ENCODE data around the gene PITPNB.
A peak's percentile ranks its signal among the peaks of the same experiment; 100 is the strongest.

Gene PITPNB

GRCh38 chr22:27919222-27919941 is at the start of gene PITPNB:
Gene PITPNB, minus strand, starts transcription at chr22:27919256. Its CDS starts 65 bp downstream, at chr22:27919191.
- Histone ChIP-seq H3K4me2 (peak within 1 kb of the TSS; percentile 89), H3K4me3 (IDR thresholded peaks at IDR 0.05; ENCODE audit: insufficient read depth, low read depth, low read length) (peak within 1 kb of the TSS; percentile 58), H3K4me1 (ENCODE audit: low read depth, poor library complexity, severe bottlenecking) (peaks cover 52% of the 10 kb centered on the region), H2AFZ (ENCODE audit: low read depth) (peak within 1 kb of the TSS; percentile 74), H3K27me3 (ENCODE audit: insufficient read depth, low read depth) (no peaks in the 10 kb centered on the region), H3K79me2 (ENCODE audit: insufficient read depth, low read depth) (peaks cover 68% of the 10 kb centered on the region), H3K36me3 (ENCODE audit: insufficient read depth) (no peaks in the 10 kb centered on the region), H4K20me1 (ENCODE audit: insufficient read depth) (peaks cover 33% of the 10 kb centered on the region), H3K27ac (peak within 1 kb of the TSS; percentile 64), H3K9ac (peak within 1 kb of the TSS; percentile 89)
- TF ChIP-seq CTCF (conservative IDR thresholded peaks at IDR 0.05; ENCODE audit: low read depth, low read length), result no peak

- Histone ChIP-seq H3K4me3 (IDR thresholded peaks at IDR 0.05; ENCODE audit: insufficient read depth, low read depth, low read length) (no peak overlapping the region), H3K27ac (no peak overlapping the region), H3K9ac (no peak overlapping the region), H3K27me3 (ENCODE audit: insufficient read depth, low read depth) (no peaks in the 10 kb centered on the region), H3K36me3 (ENCODE audit: insufficient read depth) (no peaks in the 10 kb centered on the region), H3K79me2 (ENCODE audit: insufficient read depth, low read depth) (no peaks in the 10 kb centered on the region), H4K20me1 (ENCODE audit: insufficient read depth) (no peaks in the 10 kb centered on the region), H3K4me1 (ENCODE audit: low read depth, poor library complexity, severe bottlenecking) (no peaks in the 10 kb centered on the region), H3K4me2 (no peak overlapping the region), H2AFZ (ENCODE audit: low read depth) (no peak overlapping the region)
- TF ChIP-seq CTCF (conservative IDR thresholded peaks at IDR 0.05; ENCODE audit: low read depth, low read length), result no peak
Measured at GRCh38 chr22:27966168-27967064, 47.4 kb upstream of the PITPNB start.

GRCh38 chr22:27962268-27963044 is 43.4 kb upstream of the PITPNB start:
- H3K79me2 ChIP-seq (ENCODE audit: insufficient read depth, low read depth), result no peaks in the 10 kb centered on the region
- no peak overlapping the region for H3K27ac ChIP-seq
- no peak for TF ChIP-seq CTCF (conservative IDR thresholded peaks at IDR 0.05; ENCODE audit: low read depth, low read length)
- H3K4me3 ChIP-seq (IDR thresholded peaks at IDR 0.05; ENCODE audit: insufficient read depth, low read depth, low read length), result no peak overlapping the region
- H3K4me1 ChIP-seq (ENCODE audit: low read depth, poor library complexity, severe bottlenecking), result no peaks in the 10 kb centered on the region
- no peaks in the 10 kb centered on the region for H3K27me3 ChIP-seq (ENCODE audit: insufficient read depth, low read depth)
- H3K36me3 ChIP-seq (ENCODE audit: insufficient read depth), result no peaks in the 10 kb centered on the region
- H2AFZ ChIP-seq (ENCODE audit: low read depth), result no peak overlapping the region
- no peaks in the 10 kb centered on the region for H4K20me1 ChIP-seq (ENCODE audit: insufficient read depth)
- no peak overlapping the region for H3K9ac ChIP-seq
- no peak overlapping the region for H3K4me2 ChIP-seq

GRCh38 chr22:27961680-27962079 is 42.6 kb upstream of the PITPNB start:
- no peak overlapping the region for H3K9ac ChIP-seq
- no peak for TF ChIP-seq CTCF (conservative IDR thresholded peaks at IDR 0.05; ENCODE audit: low read depth, low read length)
- H4K20me1 ChIP-seq (ENCODE audit: insufficient read depth), result no peaks in the 10 kb centered on the region
- H3K4me2 ChIP-seq, result no peak overlapping the region
- no peak overlapping the region for H2AFZ ChIP-seq (ENCODE audit: low read depth)
- no peaks in the 10 kb centered on the region for H3K36me3 ChIP-seq (ENCODE audit: insufficient read depth)
- H3K4me1 ChIP-seq (ENCODE audit: low read depth, poor library complexity, severe bottlenecking), result no peaks in the 10 kb centered on the region
- H3K4me3 ChIP-seq (IDR thresholded peaks at IDR 0.05; ENCODE audit: insufficient read depth, low read depth, low read length), result no peak overlapping the region
- H3K27ac ChIP-seq, result no peak overlapping the region
- H3K27me3 ChIP-seq (ENCODE audit: insufficient read depth, low read depth), result no peaks in the 10 kb centered on the region
- H3K79me2 ChIP-seq (ENCODE audit: insufficient read depth, low read depth), result no peaks in the 10 kb centered on the region

Measured in KMS-11 (cell line).